GM13977 (cell line): ENCODE results near the gene EDC3.

Experiments
- DNase-seq: peaks from one replicate; pipeline ENCODE4 v3.0.0; 2012; ENCODE audit warnings: low spot score
- in situ Hi-C: fragments of 300-500 bp; cut with MboI; formaldehyde crosslinking; loops from one replicate; pipeline ENCODE4 v1.12.0; 2022; ENCODE audit warnings: low sequenced_read_pairs, low pct_unique_long_range_greater_than_20kb, mixed read lengths, inconsistent platforms; ENCODE audit not compliant: unreplicated experiment
- TF ChIP-seq, protein P1 (sequence below): IDR thresholded peaks from 2 replicates; pipeline ENCODE4 v1.5.1; 2012; ENCODE audit warnings: mild to moderate bottlenecking, control low read depth; ENCODE audit not compliant: insufficient read depth; ENCODE audit errors: extremely low read depth, missing control alignments

EDC3 gene

GRCh38 chr15:74592222-74592621 is 103.6 kb downstream of the EDC3 start:
- DNase-seq, result no peak
- in situ Hi-C loops, result no loop called here
- TF ChIP-seq, protein P1, sequence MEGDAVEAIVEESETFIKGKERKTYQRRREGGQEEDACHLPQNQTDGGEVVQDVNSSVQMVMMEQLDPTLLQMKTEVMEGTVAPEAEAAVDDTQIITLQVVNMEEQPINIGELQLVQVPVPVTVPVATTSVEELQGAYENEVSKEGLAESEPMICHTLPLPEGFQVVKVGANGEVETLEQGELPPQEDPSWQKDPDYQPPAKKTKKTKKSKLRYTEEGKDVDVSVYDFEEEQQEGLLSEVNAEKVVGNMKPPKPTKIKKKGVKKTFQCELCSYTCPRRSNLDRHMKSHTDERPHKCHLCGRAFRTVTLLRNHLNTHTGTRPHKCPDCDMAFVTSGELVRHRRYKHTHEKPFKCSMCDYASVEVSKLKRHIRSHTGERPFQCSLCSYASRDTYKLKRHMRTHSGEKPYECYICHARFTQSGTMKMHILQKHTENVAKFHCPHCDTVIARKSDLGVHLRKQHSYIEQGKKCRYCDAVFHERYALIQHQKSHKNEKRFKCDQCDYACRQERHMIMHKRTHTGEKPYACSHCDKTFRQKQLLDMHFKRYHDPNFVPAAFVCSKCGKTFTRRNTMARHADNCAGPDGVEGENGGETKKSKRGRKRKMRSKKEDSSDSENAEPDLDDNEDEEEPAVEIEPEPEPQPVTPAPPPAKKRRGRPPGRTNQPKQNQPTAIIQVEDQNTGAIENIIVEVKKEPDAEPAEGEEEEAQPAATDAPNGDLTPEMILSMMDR, result no peak

GRCh38 chr15:74589826-74590225 is 106.0 kb downstream of the EDC3 start:
- in situ Hi-C loops, result no loop called here
- TF ChIP-seq, protein P1, result no peak
- DNase-seq, result no peak

DNA sequence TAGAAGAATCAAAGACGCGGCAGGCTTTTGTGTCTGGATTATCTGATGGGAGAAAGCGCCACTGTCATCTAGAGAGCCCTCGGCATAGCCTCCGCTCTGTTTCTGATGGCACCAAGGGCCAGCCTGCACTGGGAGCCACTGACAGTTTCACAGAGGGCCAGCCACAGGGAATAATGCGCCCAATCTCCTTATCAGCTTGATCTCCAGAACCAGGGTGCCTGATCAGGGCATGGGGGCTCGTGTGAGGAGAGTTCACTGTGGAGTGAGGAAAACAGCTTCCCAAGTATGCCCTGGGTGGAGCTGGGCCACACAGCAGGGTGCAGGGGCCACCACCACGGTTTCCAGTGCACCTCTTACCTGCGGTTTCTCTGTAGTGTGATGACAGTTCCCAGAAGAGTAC is 110.0 kb downstream of the EDC3 start:
- no peak for DNase-seq
- TF ChIP-seq, protein P1, result no peak
- in situ Hi-C loops, result no loop called here

DNA sequence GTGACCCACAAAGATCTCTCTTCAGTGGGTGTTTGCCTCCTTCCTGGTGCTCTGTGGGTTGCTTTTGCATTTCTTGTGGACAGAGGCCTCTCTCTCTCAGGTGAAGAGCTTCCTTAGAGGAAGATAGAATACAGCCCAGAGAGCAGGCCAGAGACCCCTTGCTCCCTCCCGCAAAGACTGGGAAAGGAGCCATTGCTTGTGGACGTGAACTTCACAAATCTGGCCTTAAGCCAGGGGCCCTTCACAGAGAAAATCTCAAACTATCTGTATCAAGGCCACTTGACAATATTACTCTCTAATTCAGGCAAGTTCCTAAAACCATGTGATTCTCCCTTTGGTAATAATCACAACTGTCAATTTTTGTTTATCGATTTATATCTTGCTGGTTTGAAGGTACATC is 110.6 kb downstream of the EDC3 start:
- in situ Hi-C loops, result no loop called here
- TF ChIP-seq, protein P1, result no peak
- DNase-seq, result no peak

DNA sequence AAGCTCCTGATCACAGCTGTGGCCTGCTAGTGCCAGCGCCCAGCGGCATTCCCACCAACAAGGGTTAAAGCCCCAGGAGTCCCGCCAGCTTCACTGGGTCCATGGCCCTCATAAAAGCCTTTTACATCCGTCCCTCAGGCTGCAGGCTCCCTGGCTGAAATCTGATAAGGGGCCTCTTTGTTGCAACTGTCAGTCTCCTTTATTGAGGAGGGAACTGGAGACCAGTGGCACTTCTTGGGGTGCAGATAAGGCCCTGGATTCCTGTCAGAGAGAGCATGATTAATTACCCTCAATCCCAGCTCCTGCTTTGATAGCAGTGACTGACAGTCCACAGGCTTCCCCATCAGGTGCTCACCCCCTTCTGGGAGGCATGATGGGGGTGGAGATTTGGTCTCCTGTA is 111.0 kb downstream of the EDC3 start:
- TF ChIP-seq, protein P1, result no peak
- DNase-seq, result no peak
- in situ Hi-C loops, result no loop called here

- TF ChIP-seq, protein P1, result no peak
- in situ Hi-C loops, result no loop called here
- DNase-seq, result no peak
These were observed 111.6 kb downstream of the EDC3 start for GRCh38 chr15:74584204-74584603.
